Activated gamma-delta T cell treated with Interleukin-2 at 50 U/mL for 16 hours (primary cell): Measurements from ENCODE around the gene TWNK.
A peak's percentile ranks its signal among the peaks of the same experiment; 100 is the strongest.
"Not testable (repeated sequence)": the region's sequence is repeated elsewhere in the genome, so short reads cannot be mapped to it uniquely, and the experiment has no call there.

Experiments used
- DNase-seq: peaks from one replicate; pipeline ENCODE4 v3.0.0-alpha.2; 2020

The TWNK gene

DNA sequence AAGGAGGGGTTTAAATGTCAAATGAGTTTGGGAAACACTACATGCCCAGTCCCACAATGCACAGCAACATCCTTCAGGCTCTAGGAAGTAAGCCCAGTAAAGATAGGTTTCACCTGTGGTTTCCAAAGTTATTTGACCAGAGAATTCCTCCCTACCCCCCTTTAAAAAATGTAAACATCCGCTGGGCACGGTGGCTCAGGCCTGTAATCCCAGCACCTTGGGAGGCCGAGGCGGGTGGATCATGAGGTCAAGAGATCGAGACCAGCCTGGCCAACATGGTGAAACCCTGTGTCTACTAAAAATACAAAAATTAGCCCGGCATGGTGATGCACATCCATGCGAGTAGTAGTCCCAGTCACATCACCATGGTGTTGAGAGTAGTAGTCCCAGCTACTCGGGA is 11.9 kb upstream of the TWNK start:
- not testable (repeated sequence) for DNase-seq

DNA sequence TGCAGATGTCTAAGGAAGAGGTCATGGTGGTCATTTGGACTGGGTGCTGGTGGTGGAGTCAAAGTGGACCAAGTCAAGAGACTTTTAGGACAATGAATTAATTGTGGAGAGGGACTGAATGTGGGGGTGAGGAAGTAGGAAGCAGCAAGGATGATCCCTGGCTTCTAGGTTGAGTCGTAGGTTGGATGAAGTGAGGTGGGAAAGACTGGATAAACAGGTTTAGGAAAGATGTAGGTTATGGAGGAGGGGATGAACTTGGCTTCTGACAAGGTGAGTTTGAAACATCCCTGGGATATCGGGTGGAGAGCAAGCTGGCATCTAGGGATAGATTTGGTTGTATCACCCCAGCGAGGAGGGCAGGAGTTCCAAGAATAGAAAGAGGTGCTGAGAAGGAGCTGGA is 10.4 kb upstream of the TWNK start:
- DNase-seq = no peak

GRCh38 chr10:100977436-100977835 is 9.9 kb upstream of the TWNK start:
- DNase-seq = no peak

DNA sequence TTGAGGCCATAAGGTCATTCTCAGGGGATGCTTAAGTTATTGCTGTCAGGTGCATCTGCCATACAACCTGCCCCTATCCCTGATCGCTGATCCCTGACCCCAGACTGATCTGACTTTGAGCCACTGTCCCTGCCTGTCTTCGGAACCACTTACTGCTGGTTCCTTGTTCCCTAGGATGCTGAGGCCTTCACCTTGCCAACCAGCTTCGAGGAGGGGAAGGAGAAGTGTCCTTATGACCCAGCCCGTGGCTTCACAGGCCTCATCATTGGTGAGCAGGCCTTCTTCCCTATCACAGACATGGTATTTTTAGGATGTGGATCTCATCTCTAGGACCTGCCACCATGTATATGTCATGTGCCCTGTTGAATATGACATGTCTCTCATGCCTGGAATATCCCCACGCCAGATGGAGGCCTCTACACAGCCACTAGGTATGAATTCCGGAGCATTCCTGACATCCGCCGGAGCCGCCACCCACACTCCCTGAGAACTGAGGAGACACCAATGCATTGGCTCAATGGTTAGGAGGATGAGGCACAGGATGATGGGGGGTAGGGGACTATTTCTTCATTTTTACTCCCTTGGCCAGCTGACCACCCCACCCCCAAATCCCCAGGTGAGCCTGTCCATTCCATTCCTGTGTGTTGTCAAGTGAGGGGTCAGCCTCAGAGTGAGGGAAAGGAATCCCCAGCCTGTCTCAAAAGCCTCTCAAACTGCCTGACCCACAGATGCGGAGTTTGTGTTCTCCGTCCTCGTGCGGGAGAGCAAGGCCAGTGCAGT is 9.0 kb upstream of the TWNK start:
- DNase-seq = no peak

- DNase-seq = no peak
Measured at GRCh38 chr10:100978901-100979195, 8.5 kb upstream of the TWNK start.

DNA sequence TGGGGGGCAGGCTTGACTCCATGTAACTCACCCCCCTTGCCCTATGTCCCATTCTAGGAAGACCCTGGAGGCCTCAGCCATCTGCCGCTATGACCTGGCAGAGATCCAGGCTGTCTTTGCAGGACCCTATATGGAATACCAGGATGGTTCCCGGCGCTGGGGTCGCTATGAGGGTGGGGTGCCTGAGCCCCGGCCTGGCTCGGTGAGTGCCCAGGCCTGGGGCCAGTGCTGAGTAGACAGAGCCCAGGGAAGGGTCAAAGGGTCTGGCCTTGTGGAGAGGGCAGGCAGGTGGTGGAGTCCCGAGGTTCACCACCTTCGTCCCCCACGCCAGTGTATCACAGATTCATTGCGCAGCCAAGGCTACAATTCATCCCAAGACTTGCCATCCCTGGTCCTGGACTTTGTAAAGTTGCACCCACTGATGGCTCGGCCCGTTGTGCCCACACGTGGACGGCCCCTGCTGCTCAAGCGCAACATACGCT is 7.5 kb upstream of the TWNK start:
- DNase-seq = no peak

DNA sequence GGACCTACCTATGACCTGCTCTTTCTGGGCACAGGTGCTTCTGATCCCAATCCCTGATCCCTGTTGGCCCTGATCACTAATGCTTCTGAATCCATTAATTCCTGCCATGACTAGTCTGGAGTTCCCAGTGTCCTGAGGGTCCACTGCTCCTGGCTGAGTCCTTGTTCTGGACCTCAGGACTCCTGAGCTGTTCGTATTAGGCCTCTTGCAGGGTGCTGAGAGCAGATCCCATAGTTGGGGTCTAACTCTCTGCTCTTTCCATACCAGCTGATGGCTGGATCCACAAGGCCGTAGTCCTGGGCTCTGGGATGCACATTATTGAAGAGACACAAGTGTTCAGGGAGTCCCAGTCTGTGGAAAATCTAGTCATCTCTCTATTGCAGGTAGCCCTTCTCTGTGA is 7.0 kb upstream of the TWNK start:
- no peak for DNase-seq

DNA sequence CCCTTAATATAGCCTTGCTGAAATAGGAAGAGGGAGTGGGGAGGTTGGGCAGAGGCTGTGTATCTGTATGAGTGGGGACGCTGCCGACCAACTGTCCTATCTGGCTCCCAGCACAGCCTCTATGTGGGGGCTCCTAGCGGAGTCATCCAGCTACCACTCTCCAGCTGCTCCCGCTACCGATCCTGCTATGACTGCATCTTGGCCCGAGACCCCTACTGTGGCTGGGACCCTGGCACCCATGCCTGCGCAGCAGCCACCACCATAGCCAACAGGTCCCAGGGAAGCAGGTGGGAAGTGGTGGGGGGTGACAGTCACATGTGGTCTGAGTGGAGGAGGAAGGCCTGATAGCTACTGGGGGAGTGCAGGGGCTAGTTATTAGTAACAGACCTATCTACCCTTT is 6.6 kb upstream of the TWNK start:
- DNase-seq = no peak

DNA sequence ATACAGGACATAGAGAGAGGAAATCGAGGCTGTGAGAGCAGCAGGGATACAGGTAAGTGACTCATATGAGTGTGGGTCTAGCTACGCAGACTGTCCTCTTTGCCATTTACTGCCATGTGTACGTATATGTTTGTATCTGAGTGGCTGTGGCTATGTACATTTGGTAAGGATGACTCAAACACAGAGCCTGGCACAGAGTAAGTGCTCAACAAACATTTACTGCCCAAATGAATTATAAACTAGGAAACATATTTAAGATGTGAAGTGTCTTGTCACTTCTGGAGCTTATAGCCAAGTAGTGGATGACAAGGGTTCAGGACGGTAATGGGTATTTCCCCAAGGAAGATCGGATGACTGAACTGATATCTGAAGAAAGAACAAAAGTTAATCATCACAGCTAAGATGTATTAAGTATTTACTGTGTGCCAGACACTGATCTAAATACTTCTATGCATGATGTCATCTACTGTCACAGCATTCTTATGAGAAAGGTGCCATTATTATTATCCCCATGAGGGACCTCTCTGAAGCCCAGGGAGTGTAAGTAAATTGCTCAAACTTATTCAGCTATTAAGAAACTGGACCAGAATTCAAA is 6.1 kb upstream of the TWNK start:
- DNase-seq = no peak

- no peak for DNase-seq
Measured at GRCh38 chr10:100982916-100983830, 4.2 kb upstream of the TWNK start.

DNA sequence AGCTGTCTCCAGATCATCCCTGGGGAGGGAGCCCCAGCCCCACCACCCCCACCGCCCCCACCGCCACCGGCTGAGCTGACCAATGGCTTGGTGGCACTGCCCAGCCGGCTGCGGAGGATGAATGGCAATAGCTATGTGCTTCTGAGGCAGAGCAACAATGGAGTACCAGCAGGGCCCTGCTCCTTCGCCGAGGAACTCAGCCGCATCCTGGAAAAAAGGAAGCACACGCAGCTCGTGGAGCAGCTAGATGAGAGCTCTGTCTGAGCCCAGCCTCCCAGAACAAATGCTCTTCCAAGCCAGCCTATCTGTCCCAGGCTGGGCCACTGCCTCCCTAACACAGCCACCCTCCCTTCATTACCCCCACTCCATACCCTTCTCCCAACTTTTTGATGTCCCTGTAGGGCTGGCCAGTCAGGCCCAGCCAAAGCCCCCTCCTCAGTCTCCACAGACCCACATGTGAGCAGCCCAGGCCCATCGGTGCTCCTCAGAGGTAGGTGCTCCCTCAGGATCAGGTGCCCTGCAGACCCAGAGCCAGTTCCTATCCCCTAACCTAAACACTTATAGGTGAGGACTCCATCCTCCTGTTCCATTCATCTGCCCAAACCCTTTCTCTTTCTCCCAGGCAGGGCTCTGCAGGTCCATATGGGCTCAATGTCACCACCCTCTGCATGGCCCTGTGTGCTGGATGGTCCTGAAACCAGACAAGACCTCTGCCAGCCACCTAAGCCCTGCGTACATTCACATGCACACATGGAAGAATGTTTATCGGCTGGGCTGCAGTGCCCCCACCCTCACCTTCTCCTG is 3.3 kb upstream of the TWNK start:
- no peak for DNase-seq

DNA sequence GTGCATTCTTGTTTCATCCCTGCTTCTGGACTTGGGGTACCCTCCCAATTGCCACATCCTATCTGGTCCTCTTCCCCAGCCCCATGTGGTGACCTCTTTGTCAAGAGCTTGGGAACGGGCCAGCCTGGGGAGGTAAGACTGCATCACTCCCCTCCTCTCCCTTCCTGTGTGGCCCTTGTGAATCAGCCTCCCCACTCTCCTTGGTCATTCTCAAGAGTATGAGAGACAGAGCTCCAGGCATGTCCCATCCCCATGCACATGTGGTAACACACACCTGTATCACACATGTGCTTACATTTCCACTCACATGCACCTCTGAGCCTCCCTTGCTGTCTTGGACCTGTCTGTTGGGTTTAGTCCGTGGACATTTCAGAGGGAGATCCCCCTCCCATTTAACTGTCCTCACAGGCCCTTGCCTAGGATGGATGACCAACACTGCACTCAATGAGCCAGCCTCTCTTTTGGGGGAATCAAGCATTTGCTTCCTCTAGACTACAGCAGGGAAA is 2.6 kb upstream of the TWNK start:
- no peak for DNase-seq

- no peak for DNase-seq
Measured at GRCh38 chr10:100985336-100985735, 2.0 kb upstream of the TWNK start.

GRCh38 chr10:100986623-100986951 is 756 bp upstream of the TWNK start:
- DNase-seq = no peak

- no peak for DNase-seq
Measured at GRCh38 chr10:100987685-100988049, 324 bp downstream of the TWNK start.

DNA sequence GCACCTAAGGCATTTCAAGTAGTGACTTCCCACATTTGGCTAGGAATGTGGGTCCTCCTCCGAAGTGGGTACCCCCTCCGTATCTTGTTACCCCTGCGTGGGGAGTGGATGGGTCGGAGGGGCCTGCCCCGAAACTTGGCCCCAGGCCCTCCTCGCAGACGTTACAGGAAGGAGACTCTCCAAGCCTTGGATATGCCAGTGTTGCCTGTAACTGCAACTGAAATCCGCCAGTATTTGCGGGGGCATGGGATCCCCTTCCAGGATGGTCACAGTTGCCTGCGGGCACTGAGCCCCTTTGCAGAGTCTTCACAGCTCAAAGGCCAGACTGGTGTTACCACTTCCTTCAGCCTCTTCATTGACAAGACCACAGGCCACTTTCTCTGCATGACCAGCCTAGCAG is 823 bp downstream of the TWNK start:
- DNase-seq = no peak

DNA sequence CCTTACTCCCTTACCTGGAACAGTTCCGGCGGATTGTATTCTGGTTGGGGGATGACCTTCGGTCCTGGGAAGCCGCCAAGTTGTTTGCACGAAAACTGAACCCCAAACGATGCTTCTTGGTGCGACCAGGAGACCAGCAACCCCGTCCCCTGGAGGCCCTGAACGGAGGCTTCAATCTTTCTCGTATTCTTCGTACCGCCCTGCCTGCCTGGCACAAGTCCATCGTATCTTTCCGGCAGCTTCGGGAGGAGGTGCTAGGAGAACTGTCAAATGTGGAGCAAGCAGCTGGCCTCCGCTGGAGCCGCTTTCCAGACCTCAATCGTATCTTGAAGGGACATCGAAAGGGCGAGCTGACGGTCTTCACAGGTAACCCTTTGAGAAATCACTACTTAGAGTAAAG is 1.7 kb downstream of the TWNK start:
- DNase-seq = no peak

DNA sequence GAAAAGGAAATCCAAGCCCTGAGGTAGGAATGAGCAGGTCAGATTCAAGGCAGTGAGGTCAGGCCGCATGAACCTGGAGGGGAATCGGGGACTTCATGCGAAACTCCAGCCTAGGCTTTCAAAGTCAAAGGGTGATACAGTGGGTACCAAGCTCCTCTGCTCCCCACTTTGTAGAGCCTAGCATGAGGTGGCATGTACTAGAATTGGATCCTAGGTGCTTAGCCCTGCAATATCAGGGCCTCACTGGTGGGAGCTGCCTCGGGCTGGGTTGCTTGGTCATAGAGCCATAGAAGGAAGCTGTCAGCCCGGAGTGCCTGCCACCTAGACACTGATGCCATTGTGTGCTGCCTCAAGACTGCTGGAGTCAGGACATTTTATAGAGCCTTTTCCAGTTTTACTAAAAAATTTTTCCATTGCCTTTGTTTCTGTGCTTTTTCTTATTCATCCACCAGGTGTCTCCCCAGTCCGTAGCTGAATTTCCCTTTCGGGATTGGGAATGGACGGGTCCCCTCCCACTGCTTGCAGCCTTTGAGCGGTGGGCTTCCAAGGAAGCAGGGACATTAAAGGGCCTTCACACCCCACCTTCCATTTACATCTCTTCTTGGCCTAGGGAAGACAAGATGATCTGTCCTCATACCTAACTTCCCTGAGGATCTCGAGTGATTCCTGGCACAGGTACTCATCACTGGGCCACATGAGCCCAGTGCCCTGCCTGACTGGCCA is 6.8 kb downstream of the TWNK start:
- DNase-seq = no peak

DNA sequence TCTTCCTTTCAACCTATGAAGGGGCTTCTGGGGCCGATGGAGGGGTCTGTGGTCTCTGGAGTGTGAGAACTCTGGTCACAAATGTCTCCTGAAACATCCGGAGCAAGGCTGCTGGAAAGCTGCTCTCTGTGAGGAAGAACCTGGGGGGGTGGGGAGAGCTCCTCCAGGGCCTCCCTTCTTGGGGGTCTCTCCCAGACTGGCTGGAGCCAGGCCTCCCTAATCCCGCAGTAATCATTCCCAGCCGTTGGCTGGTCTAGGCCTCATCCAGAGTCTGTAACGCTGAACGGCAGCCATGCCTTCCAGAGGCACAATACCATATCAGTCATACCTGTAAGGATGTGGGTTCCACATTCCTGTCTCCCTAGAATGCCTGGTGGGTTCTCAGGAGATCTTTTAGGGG is 7.8 kb downstream of the TWNK start:
- no peak for DNase-seq

- peak; percentile 34 for DNase-seq
Measured at GRCh38 chr10:100996678-100997359, 9.5 kb downstream of the TWNK start.

- peak; percentile 62 for DNase-seq
Measured at GRCh38 chr10:100997360-100998182, 10.2 kb downstream of the TWNK start.
